ENCODE data around the gene UNC13D.
A peak's percentile ranks its signal among the peaks of the same experiment; 100 is the strongest.
"Not testable (repeated sequence)": the region's sequence is repeated elsewhere in the genome, so short reads cannot be mapped to it uniquely, and the experiment has no call there.

Gene UNC13D

GRCh38 chr17:75853433-75853832 is 9.2 kb upstream of the UNC13D start:
- no peaks in the 10 kb centered on the region for H3K27me3 ChIP-seq (ENCODE audit: control insufficient read depth, insufficient read depth, low read length)
- H3K4me1 ChIP-seq (ENCODE audit: control insufficient read depth, insufficient read depth, low read length) = peaks cover 21% of the 10 kb centered on the region
- peaks cover 21% of the 10 kb centered on the region for H3K36me3 ChIP-seq (ENCODE audit: control insufficient read depth, insufficient read depth, low read length)
- H3K4me3 ChIP-seq (ENCODE audit: low read length) = no peak overlapping the region
- peak overlapping the region; percentile 97 for H3K27ac ChIP-seq (ENCODE audit: low read depth, low read length)
- no peak overlapping the region for H3K9ac ChIP-seq (ENCODE audit: low read length)

GRCh38 chr17:75851693-75851991 is 7.4 kb upstream of the UNC13D start:
- Histone ChIP-seq H3K27ac (ENCODE audit: low read depth, low read length) (peak overlapping the region; percentile 70), H3K36me3 (ENCODE audit: control insufficient read depth, insufficient read depth, low read length) (peaks cover 38% of the 10 kb centered on the region), H3K4me1 (ENCODE audit: control insufficient read depth, insufficient read depth, low read length) (peaks cover 21% of the 10 kb centered on the region)
- not testable (repeated sequence) for H3K9ac ChIP-seq (ENCODE audit: low read length); H3K4me3 ChIP-seq (ENCODE audit: low read length); H3K27me3 ChIP-seq (ENCODE audit: control insufficient read depth, insufficient read depth, low read length)

GRCh38 chr17:75850928-75851692 is 6.9 kb upstream of the UNC13D start:
- Histone ChIP-seq H3K4me3 (ENCODE audit: low read length) (no peak overlapping the region), H3K27ac (ENCODE audit: low read depth, low read length) (peak overlapping the region; percentile 70), H3K36me3 (ENCODE audit: control insufficient read depth, insufficient read depth, low read length) (peaks cover 41% of the 10 kb centered on the region), H3K4me1 (ENCODE audit: control insufficient read depth, insufficient read depth, low read length) (peaks cover 17% of the 10 kb centered on the region), H3K27me3 (ENCODE audit: control insufficient read depth, insufficient read depth, low read length) (no peaks in the 10 kb centered on the region), H3K9ac (ENCODE audit: low read length) (no peak overlapping the region)

- Histone ChIP-seq H3K9ac (ENCODE audit: low read length) (no peak overlapping the region), H3K36me3 (ENCODE audit: control insufficient read depth, insufficient read depth, low read length) (peaks cover 42% of the 10 kb centered on the region), H3K4me3 (ENCODE audit: low read length) (no peak overlapping the region), H3K27ac (ENCODE audit: low read depth, low read length) (no peak overlapping the region), H3K27me3 (ENCODE audit: control insufficient read depth, insufficient read depth, low read length) (no peaks in the 10 kb centered on the region), H3K4me1 (ENCODE audit: control insufficient read depth, insufficient read depth, low read length) (peaks cover 22% of the 10 kb centered on the region)
Measured at GRCh38 chr17:75849724-75850123, 5.5 kb upstream of the UNC13D start.

- H3K4me1 ChIP-seq (ENCODE audit: control insufficient read depth, insufficient read depth, low read length) = peaks cover 20% of the 10 kb centered on the region
- no peak overlapping the region for H3K9ac ChIP-seq (ENCODE audit: low read length)
- no peak overlapping the region for H3K27ac ChIP-seq (ENCODE audit: low read depth, low read length)
- no peak overlapping the region for H3K4me3 ChIP-seq (ENCODE audit: low read length)
- no peaks in the 10 kb centered on the region for H3K27me3 ChIP-seq (ENCODE audit: control insufficient read depth, insufficient read depth, low read length)
- H3K36me3 ChIP-seq (ENCODE audit: control insufficient read depth, insufficient read depth, low read length) = peaks cover 42% of the 10 kb centered on the region
Measured at GRCh38 chr17:75849279-75849646, 5.1 kb upstream of the UNC13D start.

- H3K4me3 ChIP-seq (ENCODE audit: low read length) = no peak overlapping the region
- no peaks in the 10 kb centered on the region for H3K27me3 ChIP-seq (ENCODE audit: control insufficient read depth, insufficient read depth, low read length)
- H3K27ac ChIP-seq (ENCODE audit: low read depth, low read length) = no peak overlapping the region
- peaks cover 16% of the 10 kb centered on the region for H3K4me1 ChIP-seq (ENCODE audit: control insufficient read depth, insufficient read depth, low read length)
- H3K9ac ChIP-seq (ENCODE audit: low read length) = peak overlapping the region; percentile 3
- H3K36me3 ChIP-seq (ENCODE audit: control insufficient read depth, insufficient read depth, low read length) = peaks cover 42% of the 10 kb centered on the region
Measured at GRCh38 chr17:75848523-75849278, 4.5 kb upstream of the UNC13D start.

- H3K27me3 ChIP-seq (ENCODE audit: control insufficient read depth, insufficient read depth, low read length) = no peaks in the 10 kb centered on the region
- H3K4me3 ChIP-seq (ENCODE audit: low read length) = no peak overlapping the region
- H3K27ac ChIP-seq (ENCODE audit: low read depth, low read length) = no peak overlapping the region
- H3K36me3 ChIP-seq (ENCODE audit: control insufficient read depth, insufficient read depth, low read length) = peaks cover 42% of the 10 kb centered on the region
- H3K4me1 ChIP-seq (ENCODE audit: control insufficient read depth, insufficient read depth, low read length) = peaks cover 12% of the 10 kb centered on the region
- H3K9ac ChIP-seq (ENCODE audit: low read length) = no peak overlapping the region
Measured at GRCh38 chr17:75847614-75848522, 3.7 kb upstream of the UNC13D start.

- Histone ChIP-seq H3K9ac (ENCODE audit: low read length) (no peak overlapping the region), H3K27ac (ENCODE audit: low read depth, low read length) (no peak overlapping the region), H3K36me3 (ENCODE audit: control insufficient read depth, insufficient read depth, low read length) (peaks cover 42% of the 10 kb centered on the region), H3K4me3 (ENCODE audit: low read length) (no peak overlapping the region), H3K27me3 (ENCODE audit: control insufficient read depth, insufficient read depth, low read length) (no peaks in the 10 kb centered on the region), H3K4me1 (ENCODE audit: control insufficient read depth, insufficient read depth, low read length) (peaks cover 12% of the 10 kb centered on the region)
Measured at GRCh38 chr17:75846692-75847613, 2.7 kb upstream of the UNC13D start.

GRCh38 chr17:75845933-75846691 is 1.9 kb upstream of the UNC13D start:
- Histone ChIP-seq H3K4me1 (ENCODE audit: control insufficient read depth, insufficient read depth, low read length) (peaks cover 7% of the 10 kb centered on the region), H3K4me3 (ENCODE audit: low read length) (no peak overlapping the region), H3K27me3 (ENCODE audit: control insufficient read depth, insufficient read depth, low read length) (no peaks in the 10 kb centered on the region), H3K9ac (ENCODE audit: low read length) (no peak overlapping the region), H3K27ac (ENCODE audit: low read depth, low read length) (peak overlapping the region; percentile 8), H3K36me3 (ENCODE audit: control insufficient read depth, insufficient read depth, low read length) (peaks cover 40% of the 10 kb centered on the region)

GRCh38 chr17:75845058-75845711 is 981 bp upstream of the UNC13D start:
- H3K4me3 ChIP-seq (ENCODE audit: low read length) = peak overlapping the region; percentile 22
- H3K9ac ChIP-seq (ENCODE audit: low read length) = peak overlapping the region; percentile 49
- H3K27me3 ChIP-seq (ENCODE audit: control insufficient read depth, insufficient read depth, low read length) = no peaks in the 10 kb centered on the region
- H3K36me3 ChIP-seq (ENCODE audit: control insufficient read depth, insufficient read depth, low read length) = peaks cover 35% of the 10 kb centered on the region
- peak overlapping the region; percentile 66 for H3K27ac ChIP-seq (ENCODE audit: low read depth, low read length)
- peaks cover 7% of the 10 kb centered on the region for H3K4me1 ChIP-seq (ENCODE audit: control insufficient read depth, insufficient read depth, low read length)
